Forelimb muscle (tissue), 1 donor: ENCODE results near the gene SLC12A6. TPM values are rescaled to one million over a fixed set of nuclear protein-coding genes. Genes with fewer than 3 reads are reported as not detected.
"Not testable (repeated sequence)": the region's sequence is repeated elsewhere in the genome, so short reads cannot be mapped to it uniquely, and the experiment has no call there.

ENCODE experiments used
- DNase-seq: peaks from one replicate; pipeline ENCODE4 v3.0.0-alpha.2; 2013; ENCODE audit warnings: low read depth
- polyA plus RNA-seq: library from polyadenylated mRNA; unstranded; fragments of 120-200 nt; gene quantifications from one replicate; pipeline ENCODE4 v1.2.1, GENCODE V29; 2013; ENCODE audit not compliant: insufficient read length

SLC12A6 gene
- polyA plus RNA-seq, 1 donor, result 19.1 TPM

DNA sequence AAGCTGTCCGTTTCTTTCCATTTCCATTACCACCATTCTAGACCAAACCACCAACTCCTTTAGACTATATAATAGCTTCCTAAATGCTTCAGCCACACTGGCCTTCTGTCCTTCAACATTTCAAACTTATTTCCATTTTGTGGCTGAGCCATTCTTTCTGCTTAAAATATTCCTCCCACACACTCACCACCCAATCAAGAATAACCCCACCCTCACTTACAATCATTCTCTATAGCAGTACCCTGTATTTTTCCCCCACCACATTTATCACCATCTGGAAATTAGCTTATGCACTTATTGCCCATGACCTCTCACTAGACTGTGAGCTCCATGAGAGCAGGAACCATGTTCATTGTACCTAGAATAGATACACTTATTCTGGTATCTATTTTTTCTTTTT, 134.3 kb downstream of the SLC12A6 start:
- no peak for DNase-seq

DNA sequence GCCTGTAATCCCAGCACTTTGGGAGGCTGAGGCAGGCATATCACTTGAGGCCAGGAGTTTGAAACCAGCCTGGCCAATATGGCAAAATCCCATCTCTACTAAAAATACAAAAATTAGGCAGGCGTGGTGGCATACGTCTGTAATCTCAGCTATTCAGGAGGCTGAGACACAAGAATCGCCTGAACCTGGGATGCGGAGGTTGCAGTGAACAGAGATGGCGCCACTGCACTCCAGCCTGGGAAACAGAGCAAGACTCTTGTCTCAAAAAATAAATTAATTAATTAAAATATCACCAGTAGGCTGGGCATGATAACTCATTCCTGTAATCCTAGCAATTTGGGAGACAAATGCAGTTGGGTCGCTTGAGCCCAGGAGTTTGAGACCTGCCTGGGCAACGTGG, 144.3 kb downstream of the SLC12A6 start:
- DNase-seq, result not testable (repeated sequence)

DNA sequence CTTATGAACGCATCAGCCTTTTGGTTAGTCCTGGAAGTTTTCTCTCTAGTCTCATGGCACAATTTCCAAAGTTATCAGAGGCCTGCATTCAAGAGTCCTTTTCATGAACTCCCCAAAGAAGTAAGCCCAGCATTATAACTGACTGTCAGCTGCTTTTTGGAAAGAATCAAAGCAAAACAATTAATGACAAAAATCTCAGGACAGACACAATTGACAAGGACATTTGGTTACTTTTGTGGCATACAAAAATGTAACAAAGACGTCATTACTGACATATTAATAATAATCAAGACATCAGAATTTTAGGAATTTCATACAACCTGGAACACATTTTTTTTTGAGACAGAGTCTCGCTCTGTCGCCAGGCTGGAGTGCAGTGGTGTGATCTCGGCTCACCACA, 148.9 kb downstream of the SLC12A6 start:
- no peak for DNase-seq

DNA sequence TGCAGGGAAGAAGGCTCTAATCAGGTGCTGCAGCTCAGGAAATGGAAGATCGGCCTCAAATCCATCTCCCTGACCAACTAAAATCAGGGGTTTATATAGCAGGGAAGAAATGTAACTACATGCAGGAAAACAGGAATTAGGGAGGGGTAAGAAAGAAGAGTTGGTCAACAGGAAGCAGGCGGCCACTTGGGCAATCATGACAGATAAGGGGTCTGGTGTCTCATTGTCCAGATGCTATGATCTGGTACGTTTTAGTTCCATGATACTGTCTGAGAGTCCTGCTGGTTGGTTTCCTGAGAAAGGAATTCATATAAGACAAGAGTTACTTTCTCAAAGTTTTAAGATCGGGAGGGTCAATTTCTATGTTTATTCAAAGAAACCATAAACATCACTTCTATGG, 151.9 kb downstream of the SLC12A6 start:
- no peak for DNase-seq

DNA sequence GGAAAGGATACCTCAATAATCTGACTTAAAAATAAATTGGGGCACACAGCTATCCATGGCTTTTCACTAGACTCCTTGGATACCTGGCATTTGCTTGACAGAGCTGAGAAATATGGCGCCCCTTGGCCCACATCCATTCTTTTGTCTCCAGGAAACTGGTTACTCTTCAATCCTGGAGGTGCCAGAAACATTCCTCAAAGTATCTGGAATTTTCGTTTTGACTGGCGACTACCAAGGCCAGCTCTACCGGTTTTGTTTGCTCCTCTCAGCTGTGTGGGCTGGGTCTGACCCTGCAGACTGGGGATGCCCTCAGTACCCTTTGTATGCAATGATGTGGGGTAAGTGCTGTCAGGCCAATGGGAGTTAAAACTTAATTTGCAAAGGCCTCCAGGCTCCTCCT, 154.6 kb downstream of the SLC12A6 start:
- DNase-seq, result no peak

Other genes with a start within 250 kb of the SLC12A6 start
- 46.1 TPM for gene EMC7, start 235.9 kb downstream of the SLC12A6 start, polyA plus RNA-seq
- 2.2 TPM for gene PGBD4, start 235.7 kb downstream of the SLC12A6 start, polyA plus RNA-seq
- gene KATNBL1, start 127.7 kb downstream of the SLC12A6 start, polyA plus RNA-seq, result 114 TPM
- gene EMC4, start 112.8 kb downstream of the SLC12A6 start, polyA plus RNA-seq, result 70.1 TPM
- 91.4 TPM for gene NOP10, start 5.4 kb upstream of the SLC12A6 start, polyA plus RNA-seq
- not detected for gene NUTM1, start 5.5 kb upstream of the SLC12A6 start, polyA plus RNA-seq
- 34.9 TPM for gene LPCAT4, start 29.4 kb upstream of the SLC12A6 start, polyA plus RNA-seq
- 66.0 TPM for gene GOLGA8A, start 100.0 kb upstream of the SLC12A6 start, polyA plus RNA-seq
- 35.1 TPM for gene GOLGA8B, start 245.9 kb upstream of the SLC12A6 start, polyA plus RNA-seq